ENCODE results near the gene WDR45. TPM values are rescaled to one million over a fixed set of nuclear protein-coding genes. Genes with fewer than 3 reads are reported as not detected.

WDR45 gene
- total and polyA plus RNA-seq, 7 donors: 67.3 to 102 (median 85.7) TPM

DNA sequence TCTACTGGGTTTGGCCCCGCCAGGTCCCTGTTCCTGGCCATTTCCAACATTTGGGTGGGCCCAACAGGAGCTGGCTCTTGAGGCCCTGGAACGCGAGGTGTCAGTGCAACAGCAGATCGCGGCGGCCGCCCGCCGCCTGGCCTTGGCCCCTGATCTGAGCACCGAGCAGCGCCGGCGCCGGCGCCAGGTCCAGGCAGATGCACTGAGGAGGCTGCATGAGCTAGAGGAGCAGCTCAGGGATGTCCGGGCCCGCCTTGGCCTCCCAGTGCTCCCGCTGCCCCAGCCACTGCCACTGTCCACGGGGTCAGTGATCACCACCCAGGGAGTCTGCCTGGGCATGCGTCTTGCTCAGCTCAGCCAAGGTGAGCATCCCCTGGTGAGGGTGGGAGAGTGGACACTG lies 15.4 kb downstream of the WDR45 start:
- intact Hi-C loops (cut with DNase I): no loop called here
- Histone ChIP-seq H3K4me3 (no peak overlapping the region), H3K9me3 (no peaks in the 10 kb centered on the region), H3K27ac (no peak overlapping the region), H3K4me1 (no peaks in the 10 kb centered on the region), H3K27me3 (ENCODE audit: insufficient read depth in 3 of 3, low read length in 2 of 3) (no peaks in the 10 kb centered on the region), H3K36me3 (ENCODE audit: insufficient read depth in 1 of 2, low read depth in 1 of 2) (no peaks in the 10 kb centered on the region)
- TF ChIP-seq, protein P1, sequence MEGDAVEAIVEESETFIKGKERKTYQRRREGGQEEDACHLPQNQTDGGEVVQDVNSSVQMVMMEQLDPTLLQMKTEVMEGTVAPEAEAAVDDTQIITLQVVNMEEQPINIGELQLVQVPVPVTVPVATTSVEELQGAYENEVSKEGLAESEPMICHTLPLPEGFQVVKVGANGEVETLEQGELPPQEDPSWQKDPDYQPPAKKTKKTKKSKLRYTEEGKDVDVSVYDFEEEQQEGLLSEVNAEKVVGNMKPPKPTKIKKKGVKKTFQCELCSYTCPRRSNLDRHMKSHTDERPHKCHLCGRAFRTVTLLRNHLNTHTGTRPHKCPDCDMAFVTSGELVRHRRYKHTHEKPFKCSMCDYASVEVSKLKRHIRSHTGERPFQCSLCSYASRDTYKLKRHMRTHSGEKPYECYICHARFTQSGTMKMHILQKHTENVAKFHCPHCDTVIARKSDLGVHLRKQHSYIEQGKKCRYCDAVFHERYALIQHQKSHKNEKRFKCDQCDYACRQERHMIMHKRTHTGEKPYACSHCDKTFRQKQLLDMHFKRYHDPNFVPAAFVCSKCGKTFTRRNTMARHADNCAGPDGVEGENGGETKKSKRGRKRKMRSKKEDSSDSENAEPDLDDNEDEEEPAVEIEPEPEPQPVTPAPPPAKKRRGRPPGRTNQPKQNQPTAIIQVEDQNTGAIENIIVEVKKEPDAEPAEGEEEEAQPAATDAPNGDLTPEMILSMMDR (IDR thresholded peaks at IDR 0.05): no peak
- ATAC-seq (no peak), DNase-seq (no peak)
- WGBS, 3 donors: 83 to 99% (median 89%) methylated on average over 9 to 20 of the region's 20 CpGs

DNA sequence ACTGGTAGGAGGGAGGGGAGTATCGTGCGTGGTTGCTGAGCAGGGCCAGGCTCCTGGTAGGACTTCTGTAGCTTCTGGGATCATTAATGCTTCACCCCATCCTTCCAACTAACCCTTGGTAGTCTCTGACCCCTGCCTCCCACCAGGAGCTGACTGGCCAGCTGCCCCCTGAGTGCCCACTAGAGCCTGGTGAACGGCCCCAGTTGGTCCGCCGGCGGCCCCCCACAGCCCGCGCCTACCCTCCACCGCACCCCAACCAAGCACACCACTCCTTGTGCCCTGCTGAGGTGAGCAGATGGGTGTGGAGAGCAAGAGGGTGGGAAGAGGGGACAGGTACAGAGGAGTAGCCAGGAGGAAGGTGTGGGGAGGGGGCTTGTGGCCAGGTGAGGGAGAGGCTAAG lies 16.0 kb downstream of the WDR45 start:
- H3K9me3 ChIP-seq: no peaks in the 10 kb centered on the region
- TF ChIP-seq, protein P1 (IDR thresholded peaks at IDR 0.05): no peak
- 93 to 96% (median 94%) methylated on average over 2 to 9 of the region's 9 CpGs for WGBS, 3 donors
- no peaks in the 10 kb centered on the region for H3K4me1 ChIP-seq
- no peaks in the 10 kb centered on the region for H3K36me3 ChIP-seq (ENCODE audit: insufficient read depth in 1 of 2, low read depth in 1 of 2)
- ATAC-seq: no peak
- H3K27ac ChIP-seq: no peak overlapping the region
- H3K27me3 ChIP-seq (ENCODE audit: insufficient read depth in 3 of 3, low read length in 2 of 3): no peaks in the 10 kb centered on the region
- no peak for DNase-seq
- intact Hi-C loops (cut with DNase I): no loop called here
- H3K4me3 ChIP-seq: no peak overlapping the region

DNA sequence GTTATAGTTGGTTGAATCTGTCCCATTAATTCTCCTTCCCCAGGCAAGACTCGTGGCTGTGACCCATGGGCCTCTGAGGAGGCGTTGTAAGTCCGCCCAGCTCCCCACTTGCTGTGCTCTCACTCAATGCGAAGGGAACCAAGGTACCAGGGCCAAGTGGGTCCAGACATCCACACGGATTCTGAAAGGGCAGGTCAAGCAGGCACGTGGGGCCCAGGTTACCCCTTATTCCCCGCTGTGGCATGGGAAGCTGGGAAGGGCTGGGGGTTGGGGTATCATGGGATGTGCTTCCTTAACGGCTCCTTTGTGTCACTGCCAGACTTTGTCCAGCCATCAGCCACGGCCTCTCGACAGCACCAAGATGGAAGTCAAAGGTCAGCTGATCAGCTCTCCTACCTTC lies 17.8 kb downstream of the WDR45 start:
- H3K27me3 ChIP-seq (ENCODE audit: insufficient read depth in 3 of 3, low read length in 2 of 3): no peaks in the 10 kb centered on the region
- H3K27ac ChIP-seq: no peak overlapping the region
- TF ChIP-seq, protein P1 (IDR thresholded peaks at IDR 0.05): no peak
- H3K4me1 ChIP-seq: no peaks in the 10 kb centered on the region
- H3K9me3 ChIP-seq: no peaks in the 10 kb centered on the region
- no peak for ATAC-seq
- no peaks in the 10 kb centered on the region for H3K36me3 ChIP-seq (ENCODE audit: insufficient read depth in 1 of 2, low read depth in 1 of 2)
- intact Hi-C loops (cut with DNase I): no loop called here
- DNase-seq: no peak
- no peak overlapping the region for H3K4me3 ChIP-seq
- WGBS, 3 donors: 84 to 88% (median 87%) methylated on average over 7 to 10 of the region's 10 CpGs

DNA sequence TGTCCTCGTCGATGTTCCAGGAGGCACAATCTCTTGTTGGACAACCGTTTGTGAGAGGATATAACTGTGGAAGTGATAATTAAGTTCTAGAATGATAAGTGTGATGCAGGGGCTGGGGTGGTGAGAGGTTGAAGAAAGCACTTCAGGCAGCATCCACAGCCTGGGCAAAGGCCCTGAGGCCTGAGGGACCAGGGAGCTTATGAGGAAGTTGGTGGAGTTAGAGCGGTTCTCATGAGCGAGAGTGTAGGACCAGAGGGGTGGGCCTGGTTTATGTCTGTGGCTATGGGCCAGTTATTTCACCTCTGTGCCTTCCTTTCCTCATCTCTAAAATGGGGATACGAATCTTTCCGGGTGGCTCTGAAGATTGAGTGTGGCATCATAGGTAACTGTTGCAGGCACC lies 18.2 kb downstream of the WDR45 start:
- no peak overlapping the region for H3K27ac ChIP-seq
- no peaks in the 10 kb centered on the region for H3K27me3 ChIP-seq (ENCODE audit: insufficient read depth in 3 of 3, low read length in 2 of 3)
- WGBS, 3 donors: 82 to 87% (median 83%) methylated on average over 7 of the region's 7 CpGs
- intact Hi-C loops (cut with DNase I): no loop called here
- no peak overlapping the region for H3K4me3 ChIP-seq
- H3K4me1 ChIP-seq: no peaks in the 10 kb centered on the region
- no peaks in the 10 kb centered on the region for H3K36me3 ChIP-seq (ENCODE audit: insufficient read depth in 1 of 2, low read depth in 1 of 2)
- DNase-seq: no peak
- TF ChIP-seq, protein P1 (IDR thresholded peaks at IDR 0.05): no peak
- no peak for ATAC-seq
- no peaks in the 10 kb centered on the region for H3K9me3 ChIP-seq

DNA sequence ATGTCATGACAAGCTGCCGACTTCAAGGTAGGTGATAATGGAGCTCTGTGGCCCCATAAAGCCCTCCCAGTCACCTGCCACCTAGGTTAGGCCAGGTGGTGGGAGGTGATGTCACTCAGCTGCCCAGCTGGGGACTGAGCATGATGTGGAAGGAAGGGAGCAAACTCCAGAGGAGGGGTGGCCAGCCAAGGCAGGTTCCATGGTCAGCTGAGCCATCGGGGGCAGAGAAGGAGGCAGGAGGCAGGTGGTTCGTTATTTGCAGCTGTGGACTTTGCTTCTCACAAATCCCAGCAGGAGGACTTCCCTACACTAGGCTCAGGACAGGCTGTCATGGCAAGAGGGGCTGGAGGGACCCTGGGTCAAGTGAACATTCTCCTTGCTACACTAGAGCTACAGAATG lies 18.8 kb downstream of the WDR45 start:
- Histone ChIP-seq H3K27me3 (ENCODE audit: insufficient read depth in 3 of 3, low read length in 2 of 3) (no peaks in the 10 kb centered on the region), H3K9me3 (no peaks in the 10 kb centered on the region), H3K27ac (no peak overlapping the region), H3K36me3 (ENCODE audit: insufficient read depth in 1 of 2, low read depth in 1 of 2) (no peaks in the 10 kb centered on the region), H3K4me3 (no peak overlapping the region), H3K4me1 (no peaks in the 10 kb centered on the region)
- intact Hi-C loops (cut with DNase I): no loop called here
- DNase-seq (no peak), ATAC-seq (no peak)
- TF ChIP-seq, protein P1 (IDR thresholded peaks at IDR 0.05): no peak
- 63 to 89% (median 69%) methylated on average over 3 of the region's 3 CpGs for WGBS, 3 donors

All from psoas muscle (tissue), 8 donors.